GM20000 (cell line): ENCODE results near the gene PCNX2.

Experiments
- DNase-seq: peaks from one replicate; pipeline ENCODE4 v3.0.0; 2012; ENCODE audit warnings: low spot score
- CTCF ChIP-seq: IDR thresholded peaks from 2 replicates; pipeline ENCODE4 v1.5.1; 2012; ENCODE audit warnings: mild to moderate bottlenecking, control low read depth; ENCODE audit errors: extremely low read depth, missing control alignments

Gene PCNX2

GRCh38 chr1:232962761-232963745, 332.5 kb downstream of the PCNX2 start:
- TF ChIP-seq CTCF, result no peak
- no peak for DNase-seq

GRCh38 chr1:232958067-232958466, 337.5 kb downstream of the PCNX2 start:
- no peak for TF ChIP-seq CTCF

GRCh38 chr1:232956081-232956480, 339.4 kb downstream of the PCNX2 start:
- no peak for TF ChIP-seq CTCF
- DNase-seq, result no peak

More at GRCh38 chr1:232958067-232958466, 337.5 kb downstream of the PCNX2 start:
- DNase-seq, result no peak

- no peak for DNase-seq
- TF ChIP-seq CTCF, result no peak
Measured at GRCh38 chr1:232954594-232955365, 340.7 kb downstream of the PCNX2 start.

- DNase-seq, result peak; percentile 60
- TF ChIP-seq CTCF, result peak; percentile 43
Measured at GRCh38 chr1:232952514-232953499, 342.7 kb downstream of the PCNX2 start.

- no peak for TF ChIP-seq CTCF
- DNase-seq, result no peak
Measured at GRCh38 chr1:232951605-232952004, 343.9 kb downstream of the PCNX2 start.
